HepG2 (cell line): Measurements from ENCODE around the gene MTFP1. TPM values are rescaled to one million over a fixed set of nuclear protein-coding genes. Genes with fewer than 3 reads are reported as not detected.

ENCODE experiments used
- BRCA1 ChIP-seq: sonication (generic); formaldehyde crosslinking; IDR thresholded peaks from 2 replicates; pipeline ENCODE4 v1.4.0; 2020; ENCODE audit warnings: missing genetic modification reagents
- GPBP1L1 ChIP-seq: sonication (generic); formaldehyde crosslinking; IDR thresholded peaks from 2 replicates; pipeline ENCODE4 v1.5.0; 2020; ENCODE audit warnings: mild to moderate bottlenecking, missing genetic modification reagents
- PLSCR1 ChIP-seq: sonication (generic); formaldehyde crosslinking; IDR thresholded peaks from 2 replicates; pipeline ENCODE4 v1.5.0; 2020; ENCODE audit warnings: missing genetic modification reagents, mild to moderate bottlenecking, borderline replicate concordance
- SOX6 ChIP-seq, 2 experiments: fragments of 450-650 bp in 1 of 2; sonication (generic) in 1 of 2; formaldehyde crosslinking in 1 of 2; IDR thresholded peaks; 2 replicates each; pipeline versions ENCODE4 v1.4.0 to v1.6.1; 2017 to 2020; ENCODE audit warnings: antibody characterized with exemption in 1 of 2, mild to moderate bottlenecking in 1 of 2, missing genetic modification reagents in 1 of 2
- TEAD3 ChIP-seq: optimal IDR thresholded peaks from 2 replicates; pipeline ENCODE3; 2016; ENCODE audit warnings: borderline replicate concordance
- THAP8 ChIP-seq: sonication (generic); formaldehyde crosslinking; IDR thresholded peaks from 2 replicates; pipeline ENCODE4 v1.5.1; 2020; ENCODE audit warnings: missing genetic modification reagents, mild to moderate bottlenecking, borderline replicate concordance
- ZBTB44 ChIP-seq: sonication (generic); formaldehyde crosslinking; IDR thresholded peaks from 2 replicates; pipeline ENCODE4 v1.4.0; 2020; ENCODE audit warnings: missing genetic modification reagents
- ZNF577 ChIP-seq: sonication (generic); formaldehyde crosslinking; IDR thresholded peaks from 2 replicates; pipeline ENCODE4 v1.4.0; 2020; ENCODE audit warnings: mild to moderate bottlenecking, low read depth, missing genetic modification reagents, borderline replicate concordance
- ZNF629 ChIP-seq: sonication (generic); formaldehyde crosslinking; conservative IDR thresholded peaks from 2 replicates; pipeline ENCODE4 v1.5.0; 2020; ENCODE audit warnings: missing genetic modification reagents
- ZNF646 ChIP-seq: sonication (generic); formaldehyde crosslinking; IDR thresholded peaks from 2 replicates; pipeline ENCODE4 v1.9.0; 2021; ENCODE audit warnings: mild to moderate bottlenecking, missing genetic modification reagents
- polyA plus RNA-seq, 8 experiments: library from polyadenylated mRNA; depleted of rRNA in 3 of 8; stranded (reverse) in 7 of 8; unstranded in 1 of 8; fragments of >200 nt; fragmentation: Illumina TruSeq in 4 of 8; extraction: Trizol in 4 of 8; gene quantifications; 2 replicates each; pipeline versions ENCODE4 v1.2.1 to v1.2.3, GENCODE V29; 2011 to 2016; ENCODE audit warnings: low read depth in 4 of 8, missing spikeins in 1 of 8, mixed read lengths in 1 of 8; ENCODE audit not compliant: insufficient read depth in 1 of 8
- total RNA-seq, 5 experiments: library from RNA; depleted of rRNA; stranded (reverse); fragments of >200 nt; fragmentation: Illumina TruSeq; extraction: Trizol; gene quantifications; 2 replicates each; pipeline ENCODE4 v1.2.3, GENCODE V29; 2016; ENCODE audit warnings: low read depth in 1 of 5

The MTFP1 gene
- total and polyA plus RNA-seq, 2 of the 13 experiments (the other 11 are each of a cell fraction or from before 2014, with no cell fraction given): 29.5 to 45.6 TPM

DNA sequence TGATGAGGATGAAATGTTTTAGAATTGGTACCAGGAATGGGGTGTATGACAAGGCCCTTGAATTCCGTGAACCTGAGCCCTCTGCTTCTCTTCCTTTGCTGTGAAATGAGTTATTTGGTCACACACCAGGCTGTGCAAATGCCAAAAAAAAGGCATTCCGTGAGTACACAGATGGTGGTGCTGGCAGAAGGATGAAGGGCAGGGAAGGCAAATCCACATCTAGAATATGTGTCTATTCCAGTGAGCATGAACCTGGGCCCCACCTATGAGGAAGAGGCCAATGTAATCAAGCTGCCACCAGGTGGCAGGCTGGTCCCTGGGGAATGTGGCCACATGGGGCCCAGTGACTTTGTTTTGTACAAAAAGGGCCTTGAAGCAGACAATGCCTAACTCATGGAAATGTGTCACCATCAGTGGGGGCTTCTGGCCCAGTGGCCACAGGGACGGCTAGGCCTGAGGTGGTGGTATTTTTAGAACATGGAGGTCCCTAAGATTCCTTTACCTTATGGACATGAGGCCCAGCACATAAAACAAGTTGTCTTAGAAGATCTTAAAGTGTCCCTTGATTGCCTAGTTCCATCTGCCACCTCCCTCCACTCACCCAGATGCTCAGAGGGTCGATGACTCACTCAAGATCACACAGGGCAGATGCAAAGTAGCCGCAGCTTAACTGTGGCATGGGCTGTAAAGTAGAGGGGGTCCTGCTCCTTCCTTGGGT lies 34.4 kb upstream of the MTFP1 start (continued):
- TF ChIP-seq ZNF646 (CRISPR knock-in tag) (no peak), ZNF577 (CRISPR knock-in tag) (no peak), ZNF629 (CRISPR knock-in tag) (no peak), TEAD3 (CRISPR knock-in tag) (peak; percentile 83), ZBTB44 (CRISPR knock-in tag) (no peak), THAP8 (CRISPR knock-in tag) (no peak), GPBP1L1 (CRISPR knock-in tag) (no peak), SOX6 (IDR thresholded peaks at IDR 0.05) (no peak), SOX6 (CRISPR knock-in tag; IDR thresholded peaks at IDR 0.05) (peak; percentile 70), BRCA1 (CRISPR knock-in tag) (no peak), PLSCR1 (CRISPR knock-in tag) (no peak)
